ENCODE measurements around the gene DNAJC6. TPM values are rescaled to one million over a fixed set of nuclear protein-coding genes. Genes with fewer than 3 reads are reported as not detected.

The DNAJC6 gene
- total and polyA plus RNA-seq, 2 of the 13 experiments (the other 11 are each of a cell fraction or from before 2014, with no cell fraction given), result 1.0 to 1.6 TPM

GRCh38 chr1:65265651-65266351, 43.5 kb upstream of the DNAJC6 start (continued):
- TF ChIP-seq ZNF574 (CRISPR knock-in tag; IDR thresholded peaks at IDR 0.05) (peak; percentile 56; the same call in 1 of the 2 replicates), FOSL2 (CRISPR knock-in tag; IDR thresholded peaks at IDR 0.05) (peak; percentile 14; the same call in 1 of the 2 replicates), ZFYVE20 (CRISPR knock-in tag; IDR thresholded peaks at IDR 0.05; ENCODE audit: borderline replicate concordance, low read depth) (peak; percentile 33; the same call in 1 of the 2 replicates), ZNF160 (CRISPR knock-in tag; IDR thresholded peaks at IDR 0.05) (no peak), NFKB2 (CRISPR knock-in tag; IDR thresholded peaks at IDR 0.05; ENCODE audit: borderline replicate concordance) (peak; percentile 68; the same call in 1 of the 2 replicates), ZNF598 (CRISPR knock-in tag; IDR thresholded peaks at IDR 0.05; ENCODE audit: borderline replicate concordance) (peak; percentile 82; the same call in 1 of the 2 replicates), HOXA5 (CRISPR knock-in tag; IDR thresholded peaks at IDR 0.05) (no peak), ZNF275 (CRISPR knock-in tag; IDR thresholded peaks at IDR 0.05; ENCODE audit: borderline replicate concordance) (no peak), ZNF337 (CRISPR knock-in tag; IDR thresholded peaks at IDR 0.05; ENCODE audit: borderline replicate concordance, low read depth) (no peak), ZNF547 (CRISPR knock-in tag; IDR thresholded peaks at IDR 0.05) (peak; percentile 72; the same call in 1 of the 2 replicates), ZNF331 (CRISPR knock-in tag; IDR thresholded peaks at IDR 0.05) (peak; percentile 55; the same call in 1 of the 2 replicates), ZNF414 (CRISPR knock-in tag; IDR thresholded peaks at IDR 0.05) (no peak), ZBTB26 (CRISPR knock-in tag; IDR thresholded peaks at IDR 0.05; ENCODE audit: borderline replicate concordance) (peak; percentile 44; the same call in 1 of the 2 replicates)
